Body of pancreas (tissue), 4 donors: ENCODE results near the gene APCDD1.

Experiments used
- CTCF ChIP-seq, 7 experiments: fragments of 450-650 bp in 4 of 7; fragments of 200-600 bp in 3 of 7; sonication (generic) in 3 of 7; IDR thresholded peaks; one replicate each; pipeline ENCODE4 v1.5.1; 2016 to 2019; ENCODE audit warnings: antibody characterized with exemption in 7 of 7
- POLR2A ChIP-seq, 3 donors: fragments of 450-650 bp; IDR thresholded peaks; one replicate each; pipeline ENCODE4 v1.6.1; 2016; ENCODE audit warnings: antibody characterized with exemption in 3 of 3, mild to moderate bottlenecking in 2 of 3

DNA sequence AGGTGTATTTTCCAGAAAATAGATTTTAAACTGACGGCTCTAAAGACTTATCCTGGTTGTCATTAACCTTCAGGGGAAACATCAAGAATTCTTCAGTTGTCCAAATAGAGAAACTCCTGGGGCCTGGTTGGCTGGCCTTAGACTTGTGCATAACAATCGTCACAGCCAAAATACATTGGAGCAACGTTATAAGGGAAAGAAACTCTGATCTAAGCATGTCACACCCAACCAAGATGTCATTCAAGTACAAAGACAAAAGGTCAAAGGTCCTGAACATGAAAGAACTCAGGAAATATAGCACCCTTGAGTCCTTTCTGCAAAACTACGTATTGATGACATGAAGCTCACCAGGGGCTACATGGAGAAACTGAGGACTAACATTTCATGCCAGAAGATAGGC, 23.8 kb upstream of the APCDD1 start:
- TF ChIP-seq CTCF (IDR thresholded peaks at IDR 0.05) (no peak), POLR2A (IDR thresholded peaks at IDR 0.05) (no peak)
